Stimulated activated CD4-positive, alpha-beta T cell treated with anti-CD3 and anti-CD28 coated beads, Interleukin-15, amount 100 ng/mL, for 1 hour (primary cell): ENCODE data around the gene RAVER1.
"Not testable (repeated sequence)": the region's sequence is repeated elsewhere in the genome, so short reads cannot be mapped to it uniquely, and the experiment has no call there.

Experiments
- DNase-seq, 2 donors: peaks; one replicate each; pipeline ENCODE4 v3.0.0-alpha.2; 2020; ENCODE audit warnings: low read depth in 1 of 2, low spot score in 1 of 2

The RAVER1 gene

GRCh38 chr19:10332965-10333757, at the start of gene RAVER1:
Gene RAVER1 (minus strand): TSS chr19:10333529. CDS start chr19:10333507, 22 bp downstream.
- DNase-seq, result peak; percentile 96 to 97

- not testable (repeated sequence) for DNase-seq
These were observed 49.8 kb upstream of the RAVER1 start for GRCh38 chr19:10383223-10383499.

GRCh38 chr19:10380313-10381102, 47.2 kb upstream of the RAVER1 start, which contains the start of gene TYK2:
Gene TYK2 (minus strand): TSS chr19:10380572. CDS start chr19:10378406, 2,166 bp downstream.
- DNase-seq, result peak; percentile 90 to 95

GRCh38 chr19:10379880-10380312, 46.6 kb upstream of the RAVER1 start:
- DNase-seq, result no peak

- DNase-seq, result no peak
These were observed 44.8 kb upstream of the RAVER1 start for GRCh38 chr19:10378124-10378523.

- not testable (repeated sequence) for DNase-seq
These were observed 43.9 kb upstream of the RAVER1 start for GRCh38 chr19:10377140-10377640.

GRCh38 chr19:10374931-10375330, 41.6 kb upstream of the RAVER1 start:
- no peak for DNase-seq

- DNase-seq, result no peak
These were observed 39.4 kb upstream of the RAVER1 start for GRCh38 chr19:10372690-10373089.

GRCh38 chr19:10368101-10368803, 34.9 kb upstream of the RAVER1 start:
- no peak for DNase-seq

GRCh38 chr19:10366950-10367512, 33.7 kb upstream of the RAVER1 start:
- not testable (repeated sequence) for DNase-seq

- DNase-seq, result no peak
These were observed 32.2 kb upstream of the RAVER1 start for GRCh38 chr19:10365518-10365917.

GRCh38 chr19:10364644-10365043, 31.3 kb upstream of the RAVER1 start:
- DNase-seq, result no peak

- DNase-seq, result no peak
These were observed 30.5 kb upstream of the RAVER1 start for GRCh38 chr19:10363789-10364281.

- DNase-seq, result no peak
These were observed 28.9 kb upstream of the RAVER1 start for GRCh38 chr19:10362259-10362658.

GRCh38 chr19:10361569-10362011, 28.3 kb upstream of the RAVER1 start:
- DNase-seq, result no peak

- DNase-seq, result no peak
These were observed 23.1 kb upstream of the RAVER1 start for GRCh38 chr19:10356431-10356830.

GRCh38 chr19:10353793-10354391, 20.6 kb upstream of the RAVER1 start:
- DNase-seq, result peak in 1 of 2 donors; percentile 43

GRCh38 chr19:10352764-10353671, 19.7 kb upstream of the RAVER1 start:
- no peak for DNase-seq

GRCh38 chr19:10346509-10346908, 13.2 kb upstream of the RAVER1 start:
- DNase-seq, result no peak
